ENCODE results near the gene HYDIN. TPM values are rescaled to one million over a fixed set of nuclear protein-coding genes. Genes with fewer than 3 reads are reported as not detected.
A peak's percentile ranks its signal among the peaks of the same experiment; 100 is the strongest.

The HYDIN gene
- total RNA-seq, 1 experiment from 2014 or later = 0.35 TPM

DNA sequence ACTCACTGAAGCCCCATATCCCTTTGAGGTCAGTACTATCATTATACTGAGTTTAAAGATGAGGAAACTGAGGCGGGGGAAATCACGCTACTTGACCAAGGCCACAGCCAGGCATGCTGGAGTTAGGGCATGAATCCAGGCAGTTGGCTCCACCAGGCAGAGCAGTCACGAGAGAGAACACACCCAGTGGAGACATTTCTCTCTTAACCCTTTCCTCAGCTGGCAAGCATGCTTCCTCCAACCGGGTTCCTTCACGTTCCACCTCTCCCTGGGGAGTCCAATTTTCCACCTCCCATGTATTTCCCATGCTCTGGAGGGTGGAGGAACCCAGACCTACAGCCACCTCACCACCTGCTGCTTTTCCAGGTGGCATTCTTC, 462.3 kb downstream of the HYDIN start:
- no TSS peak for BruUV-seq (replicated peaks)
- intact Hi-C loops (cut with micrococcal nuclease) = no loop called here
- peaks cover 12% of the 10 kb centered on the region for H3K4me1 Mint-ChIP-seq (ENCODE audit: insufficient read depth, unreplicated experiment)
- no peaks in the 10 kb centered on the region for H3K9me3 Mint-ChIP-seq (ENCODE audit: unreplicated experiment)
- H3K27ac Mint-ChIP-seq (ENCODE audit: low read depth, unreplicated experiment) = peak overlapping the region; percentile 86
- CTCF ChIA-PET = interaction anchor here (0.6 to 6.8 kb wide), 12 partner anchors 9 to 645 kb away, joined by 3 to 121 read pairs (median 6); partner anchors contain the start of gene MTSS2
- H3K27me3 Mint-ChIP-seq (ENCODE audit: insufficient read depth, unreplicated experiment) = no peaks in the 10 kb centered on the region
- no peak for DNase-seq (ENCODE audit: unreplicated experiment)
- H3K4me3 Mint-ChIP-seq (ENCODE audit: unreplicated experiment) = no peak overlapping the region
- POLR2A ChIA-PET = interaction anchor here (0.9 to 2.7 kb wide), 5 partner anchors 33 to 192 kb away, joined by 3 to 8 read pairs (median 5); partner anchors contain the start of gene MTSS2
- peaks cover 42% of the 10 kb centered on the region for H3K36me3 Mint-ChIP-seq (ENCODE audit: insufficient read depth, unreplicated experiment)
- no peak for TF ChIP-seq CTCF (IDR thresholded peaks at IDR 0.05; ENCODE audit: unreplicated experiment)

GRCh38 chr16:70767377-70768202, 462.9 kb downstream of the HYDIN start:
- Mint-ChIP-seq H3K27me3 (ENCODE audit: insufficient read depth, unreplicated experiment) (no peaks in the 10 kb centered on the region), H3K27ac (ENCODE audit: low read depth, unreplicated experiment) (peak overlapping the region; percentile 86), H3K4me3 (ENCODE audit: unreplicated experiment) (no peak overlapping the region), H3K36me3 (ENCODE audit: insufficient read depth, unreplicated experiment) (peaks cover 39% of the 10 kb centered on the region), H3K9me3 (ENCODE audit: unreplicated experiment) (no peaks in the 10 kb centered on the region), H3K4me1 (ENCODE audit: insufficient read depth, unreplicated experiment) (peaks cover 12% of the 10 kb centered on the region)
- TF ChIP-seq CTCF (IDR thresholded peaks at IDR 0.05; ENCODE audit: unreplicated experiment) = no peak
- intact Hi-C loops (cut with micrococcal nuclease) = no loop called here
- ChIA-PET CTCF (interaction anchor here (0.6 to 6.8 kb wide), 8 partner anchors 14 to 193 kb away, joined by 3 to 121 read pairs (median 6); partner anchors contain the start of gene MTSS2), POLR2A (interaction anchor here (0.6 to 2.7 kb wide), 7 partner anchors 12 to 523 kb away, joined by 3 to 8 read pairs (median 5); partner anchors contain the start of gene MTSS2)
- BruUV-seq (replicated peaks) = no TSS peak
- DNase-seq (ENCODE audit: unreplicated experiment) = peak; percentile 35

DNA sequence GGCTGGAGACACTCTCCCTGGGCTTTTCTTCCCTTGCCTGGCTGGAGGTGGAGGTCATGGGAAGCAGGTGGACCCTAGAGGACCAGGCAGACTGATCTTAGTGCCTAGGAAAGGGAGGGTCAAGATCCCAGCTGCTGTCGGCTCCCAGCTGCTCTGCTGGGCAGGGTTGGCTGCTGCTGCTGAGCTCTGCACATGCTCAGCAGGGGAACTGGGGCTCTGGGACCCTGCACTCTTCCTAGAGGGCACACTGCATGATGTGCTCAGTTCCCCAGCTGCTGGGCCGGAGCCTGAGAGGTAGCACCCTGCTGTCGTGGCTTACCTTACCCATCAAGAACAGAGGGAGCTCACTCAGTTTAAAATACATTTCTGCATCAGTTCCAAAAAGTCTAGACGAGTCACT, 463.9 kb downstream of the HYDIN start:
- H3K27ac Mint-ChIP-seq (ENCODE audit: low read depth, unreplicated experiment) = no peak overlapping the region
- POLR2A ChIA-PET = interaction anchor here (0.6 to 2.7 kb wide), 5 partner anchors 13 to 524 kb away, joined by 3 to 5 read pairs (median 3); no protein-coding TSS in a partner anchor
- intact Hi-C loops (cut with micrococcal nuclease) = no loop called here
- no peak for DNase-seq (ENCODE audit: unreplicated experiment)
- peaks cover 29% of the 10 kb centered on the region for H3K36me3 Mint-ChIP-seq (ENCODE audit: insufficient read depth, unreplicated experiment)
- CTCF ChIA-PET = interaction anchor here (0.7 to 6.8 kb wide), 5 partner anchors 51 to 366 kb away, joined by 3 to 121 read pairs (median 61); partner anchors contain the start of gene MTSS2
- no peaks in the 10 kb centered on the region for H3K9me3 Mint-ChIP-seq (ENCODE audit: unreplicated experiment)
- no peak for TF ChIP-seq CTCF (IDR thresholded peaks at IDR 0.05; ENCODE audit: unreplicated experiment)
- no peak overlapping the region for H3K4me3 Mint-ChIP-seq (ENCODE audit: unreplicated experiment)
- no TSS peak for BruUV-seq (replicated peaks)
- no peaks in the 10 kb centered on the region for H3K27me3 Mint-ChIP-seq (ENCODE audit: insufficient read depth, unreplicated experiment)
- H3K4me1 Mint-ChIP-seq (ENCODE audit: insufficient read depth, unreplicated experiment) = peaks cover 14% of the 10 kb centered on the region

DNA sequence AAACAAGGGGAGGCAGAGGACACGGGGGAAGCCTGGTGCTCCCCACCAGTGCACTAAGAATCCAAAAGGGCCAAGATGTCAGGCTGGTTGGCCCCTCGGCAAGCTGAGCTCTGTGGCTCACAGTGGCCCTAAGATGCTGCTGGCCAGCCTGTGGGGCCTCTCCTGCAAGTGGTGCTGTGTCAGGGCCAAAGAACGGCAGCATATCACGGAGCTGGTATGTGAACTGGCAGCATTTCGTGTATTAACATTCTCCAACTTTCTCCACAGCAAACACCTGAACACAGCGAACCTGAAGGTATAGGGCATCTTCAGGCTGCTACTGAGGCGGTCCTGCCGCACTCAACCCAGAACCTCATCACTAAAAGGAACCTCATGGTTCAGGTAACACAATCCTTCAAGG, 464.3 kb downstream of the HYDIN start:
- BruUV-seq (replicated peaks) = no TSS peak
- ChIA-PET POLR2A (interaction anchor here (0.7 to 0.8 kb wide), 2 partner anchors 51 to 59 kb away, joined by 3 read pairs; no protein-coding TSS in a partner anchor), CTCF (interaction anchor here (0.6 to 6.8 kb wide), 2 partner anchors 86 to 592 kb away, joined by 3 to 121 read pairs; no protein-coding TSS in a partner anchor)
- no peak overlapping the region for H3K27ac Mint-ChIP-seq (ENCODE audit: low read depth, unreplicated experiment)
- H3K4me3 Mint-ChIP-seq (ENCODE audit: unreplicated experiment) = no peak overlapping the region
- no peaks in the 10 kb centered on the region for H3K27me3 Mint-ChIP-seq (ENCODE audit: insufficient read depth, unreplicated experiment)
- intact Hi-C loops (cut with micrococcal nuclease) = no loop called here
- peaks cover 28% of the 10 kb centered on the region for H3K36me3 Mint-ChIP-seq (ENCODE audit: insufficient read depth, unreplicated experiment)
- H3K4me1 Mint-ChIP-seq (ENCODE audit: insufficient read depth, unreplicated experiment) = peaks cover 19% of the 10 kb centered on the region
- no peaks in the 10 kb centered on the region for H3K9me3 Mint-ChIP-seq (ENCODE audit: unreplicated experiment)
- no peak for TF ChIP-seq CTCF (IDR thresholded peaks at IDR 0.05; ENCODE audit: unreplicated experiment)
- no peak for DNase-seq (ENCODE audit: unreplicated experiment)
